Colonic mucosa (tissue), 4 donors: Measurements from ENCODE around the gene CRNKL1. TPM values are rescaled to one million over a fixed set of nuclear protein-coding genes. Genes with fewer than 3 reads are reported as not detected.

Experiments
- DNase-seq: peaks from one replicate; pipeline ENCODE4 v3.0.0-alpha.2; 2020
- H3K27ac ChIP-seq: fragments of 200-600 bp; one replicate; pipeline ENCODE4 v1.8.0; 2021
- H3K27me3 ChIP-seq: fragments of 200-600 bp; one replicate; pipeline ENCODE4 v1.8.0; 2021
- H3K36me3 ChIP-seq: fragments of 200-600 bp; one replicate; pipeline ENCODE4 v1.8.0; 2021
- H3K4me1 ChIP-seq: fragments of 200-600 bp; one replicate; pipeline ENCODE4 v1.8.0; 2021; ENCODE audit warnings: mild to moderate bottlenecking
- H3K4me3 ChIP-seq: fragments of 200-600 bp; one replicate; pipeline ENCODE4 v1.8.0; 2021
- H3K9ac ChIP-seq, 2 donors: one replicate each; pipeline ENCODE4 v1.7.0; 2013; ENCODE audit warnings: control low read depth in 2 of 2, low read depth in 2 of 2, low read length in 2 of 2
- H3K9me3 ChIP-seq: fragments of 200-600 bp; one replicate; pipeline ENCODE4 v1.8.0; 2021
- intact Hi-C: fragments of 100-400 bp; cut with DNase I; formaldehyde crosslinking; loops from one replicate; pipeline ENCODE4 v1.14.1; 2022
- total RNA-seq, 2 donors: library from RNA; stranded (reverse); fragmentation: NEBNext Ultra II Directional in 1 of 2; extraction: Animal tissue kit (Norgen Biotek cat#: 25700) in 1 of 2; gene quantifications; one replicate each; pipeline ENCODE4 v1.2.1, GENCODE V29; 2021
- TF ChIP-seq, protein P1 (sequence below): fragments of 200-600 bp; IDR thresholded peaks from one replicate; pipeline ENCODE4 v1.8.0; 2022; ENCODE audit warnings: antibody characterized with exemption, mild to moderate bottlenecking
- donor health status: healthy.
- donor health status: DM: no; HTN: no; CAD: no.
- donor health status: DM: no; HTN: no; CAD: no.

CRNKL1 gene
- total RNA-seq, 2 donors from 2014 or later: 21.4 to 25.8 TPM

DNA sequence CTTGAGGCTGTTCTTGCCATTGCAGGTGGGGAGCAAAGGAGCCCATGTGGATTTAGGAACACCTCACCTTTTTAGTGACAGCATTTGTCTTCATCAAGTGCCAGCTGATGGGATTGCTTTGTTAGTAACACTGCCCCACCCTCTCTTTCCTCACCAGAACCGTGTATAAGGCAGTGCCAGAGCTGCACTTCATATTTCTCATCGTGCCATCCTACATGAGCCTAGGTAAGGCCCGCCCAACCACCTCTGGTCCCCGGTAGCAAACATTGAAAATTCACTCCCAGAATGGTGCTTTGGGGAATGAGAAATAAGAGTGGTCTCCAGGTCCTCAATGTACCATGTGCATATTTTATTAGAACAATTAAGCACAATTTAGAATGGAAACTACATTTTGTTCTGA, 22.8 kb upstream of the CRNKL1 start:
- no peaks in the 10 kb centered on the region for H3K36me3 ChIP-seq

DNA sequence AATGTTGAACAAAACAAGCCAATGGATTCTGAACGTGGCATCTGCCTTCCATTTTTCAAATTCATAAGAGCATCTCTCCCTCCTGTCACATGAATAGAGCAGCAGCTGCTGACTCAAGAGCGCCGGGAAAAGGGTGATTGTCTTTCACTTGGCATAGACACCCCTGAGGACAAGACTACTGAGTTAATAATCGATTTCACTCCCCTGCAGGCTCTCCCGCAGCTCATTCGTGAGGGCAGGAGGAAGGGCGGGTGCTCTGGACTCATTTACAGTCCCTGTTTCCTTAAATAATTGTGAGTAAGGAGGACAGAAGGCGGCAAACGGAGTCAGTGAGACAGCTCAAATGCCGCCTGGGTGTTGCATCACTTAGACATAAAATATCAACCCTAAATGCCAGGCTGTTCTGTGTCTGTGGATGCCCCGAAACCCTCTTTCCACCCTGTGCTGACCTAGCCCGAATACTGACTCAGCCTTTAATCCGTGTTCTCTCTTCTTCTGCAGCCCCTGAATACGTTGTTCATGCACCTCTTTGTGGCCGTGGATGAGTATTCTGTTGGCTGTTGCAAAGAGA, 21.6 kb upstream of the CRNKL1 start:
- TF ChIP-seq, protein P1, sequence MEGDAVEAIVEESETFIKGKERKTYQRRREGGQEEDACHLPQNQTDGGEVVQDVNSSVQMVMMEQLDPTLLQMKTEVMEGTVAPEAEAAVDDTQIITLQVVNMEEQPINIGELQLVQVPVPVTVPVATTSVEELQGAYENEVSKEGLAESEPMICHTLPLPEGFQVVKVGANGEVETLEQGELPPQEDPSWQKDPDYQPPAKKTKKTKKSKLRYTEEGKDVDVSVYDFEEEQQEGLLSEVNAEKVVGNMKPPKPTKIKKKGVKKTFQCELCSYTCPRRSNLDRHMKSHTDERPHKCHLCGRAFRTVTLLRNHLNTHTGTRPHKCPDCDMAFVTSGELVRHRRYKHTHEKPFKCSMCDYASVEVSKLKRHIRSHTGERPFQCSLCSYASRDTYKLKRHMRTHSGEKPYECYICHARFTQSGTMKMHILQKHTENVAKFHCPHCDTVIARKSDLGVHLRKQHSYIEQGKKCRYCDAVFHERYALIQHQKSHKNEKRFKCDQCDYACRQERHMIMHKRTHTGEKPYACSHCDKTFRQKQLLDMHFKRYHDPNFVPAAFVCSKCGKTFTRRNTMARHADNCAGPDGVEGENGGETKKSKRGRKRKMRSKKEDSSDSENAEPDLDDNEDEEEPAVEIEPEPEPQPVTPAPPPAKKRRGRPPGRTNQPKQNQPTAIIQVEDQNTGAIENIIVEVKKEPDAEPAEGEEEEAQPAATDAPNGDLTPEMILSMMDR: no peak
- H3K27me3 ChIP-seq: no peaks in the 10 kb centered on the region
- no peak overlapping the region for H3K27ac ChIP-seq
- no peak overlapping the region for H3K9ac ChIP-seq
- H3K36me3 ChIP-seq: no peaks in the 10 kb centered on the region
- H3K4me1 ChIP-seq: no peaks in the 10 kb centered on the region
- H3K9me3 ChIP-seq: no peaks in the 10 kb centered on the region
- intact Hi-C loops: no loop called here
- H3K4me3 ChIP-seq: no peak overlapping the region
- DNase-seq: no peak

More for the DNA sequence above, 22.8 kb upstream of the CRNKL1 start:
- Histone ChIP-seq H3K27me3 (no peaks in the 10 kb centered on the region), H3K4me1 (no peaks in the 10 kb centered on the region), H3K9ac (no peak overlapping the region), H3K27ac (no peak overlapping the region), H3K4me3 (no peak overlapping the region), H3K9me3 (no peaks in the 10 kb centered on the region)
- TF ChIP-seq, protein P1: no peak
- intact Hi-C loops: no loop called here
- no peak for DNase-seq

DNA sequence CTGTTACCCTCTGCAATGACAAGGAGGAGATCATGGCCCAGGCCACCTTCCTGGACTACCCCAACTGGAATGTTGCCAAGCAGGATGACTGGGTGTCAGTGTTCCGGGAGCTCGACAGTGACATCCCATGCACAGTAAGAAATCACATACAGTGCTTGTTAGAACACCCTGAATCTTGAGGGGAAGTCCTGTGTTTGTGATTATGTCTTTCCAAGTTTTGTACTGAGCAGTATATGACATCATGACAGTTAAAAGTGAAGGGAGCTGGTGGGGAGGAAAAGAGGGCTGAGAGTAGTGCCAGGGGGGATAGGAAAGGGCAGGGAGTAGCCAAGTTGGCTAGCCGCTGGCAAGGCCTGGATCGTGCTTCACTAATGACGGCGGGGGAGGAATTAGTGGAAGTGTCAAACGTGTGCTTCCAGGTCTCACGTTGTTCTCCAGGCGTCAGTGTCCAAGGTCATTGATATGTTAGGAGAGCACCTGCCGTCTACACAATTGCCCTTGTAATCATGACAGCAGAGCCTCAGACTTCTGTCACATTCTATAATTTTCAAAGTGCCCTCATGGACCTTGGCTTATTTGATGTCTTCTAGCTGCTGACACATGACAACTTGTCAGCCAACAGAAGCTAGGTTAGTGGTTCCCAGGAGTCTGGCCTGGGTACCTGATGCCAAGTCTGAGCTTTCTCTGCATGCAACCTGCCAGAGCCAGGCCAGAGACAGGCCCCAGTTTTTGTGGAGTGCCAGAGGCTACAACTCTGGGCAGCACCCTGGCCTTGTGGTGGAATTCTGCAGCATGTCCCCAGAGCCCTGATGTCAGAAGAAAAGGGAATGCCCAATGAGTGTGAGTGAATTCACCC, 18.8 kb upstream of the CRNKL1 start:
- no peaks in the 10 kb centered on the region for H3K27me3 ChIP-seq
- intact Hi-C loops: no loop called here
- no peaks in the 10 kb centered on the region for H3K4me1 ChIP-seq
- H3K27ac ChIP-seq: no peak overlapping the region
- TF ChIP-seq, protein P1: no peak
- no peaks in the 10 kb centered on the region for H3K36me3 ChIP-seq
- no peak overlapping the region for H3K4me3 ChIP-seq
- no peak for DNase-seq
- H3K9me3 ChIP-seq: no peaks in the 10 kb centered on the region
- no peak overlapping the region for H3K9ac ChIP-seq

DNA sequence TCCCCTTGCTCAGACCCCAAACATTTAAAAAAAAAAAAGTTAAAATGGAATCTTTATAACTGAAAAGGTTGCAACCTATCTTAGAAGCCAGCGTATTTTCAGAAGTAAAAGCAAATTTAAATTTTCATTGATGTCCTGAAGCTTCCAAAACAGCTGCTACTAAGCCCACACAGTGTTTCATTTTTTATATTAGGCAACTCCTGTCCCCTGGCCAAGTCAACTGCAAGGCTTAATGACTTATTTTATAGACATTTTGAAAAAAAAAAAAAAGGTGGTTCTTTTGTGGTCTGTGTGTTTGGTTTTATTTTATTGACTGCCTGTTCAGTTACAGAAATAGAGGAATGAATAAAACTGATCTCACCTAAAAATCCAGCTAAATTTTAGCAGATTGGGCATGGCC, 13.1 kb upstream of the CRNKL1 start:
- TF ChIP-seq, protein P1: no peak
- no peak overlapping the region for H3K4me3 ChIP-seq
- intact Hi-C loops: no loop called here
- H3K4me1 ChIP-seq: no peaks in the 10 kb centered on the region
- no peak overlapping the region for H3K27ac ChIP-seq
- H3K36me3 ChIP-seq: no peaks in the 10 kb centered on the region
- no peak for DNase-seq
- no peak overlapping the region for H3K9ac ChIP-seq
- H3K27me3 ChIP-seq: no peaks in the 10 kb centered on the region
- no peaks in the 10 kb centered on the region for H3K9me3 ChIP-seq

DNA sequence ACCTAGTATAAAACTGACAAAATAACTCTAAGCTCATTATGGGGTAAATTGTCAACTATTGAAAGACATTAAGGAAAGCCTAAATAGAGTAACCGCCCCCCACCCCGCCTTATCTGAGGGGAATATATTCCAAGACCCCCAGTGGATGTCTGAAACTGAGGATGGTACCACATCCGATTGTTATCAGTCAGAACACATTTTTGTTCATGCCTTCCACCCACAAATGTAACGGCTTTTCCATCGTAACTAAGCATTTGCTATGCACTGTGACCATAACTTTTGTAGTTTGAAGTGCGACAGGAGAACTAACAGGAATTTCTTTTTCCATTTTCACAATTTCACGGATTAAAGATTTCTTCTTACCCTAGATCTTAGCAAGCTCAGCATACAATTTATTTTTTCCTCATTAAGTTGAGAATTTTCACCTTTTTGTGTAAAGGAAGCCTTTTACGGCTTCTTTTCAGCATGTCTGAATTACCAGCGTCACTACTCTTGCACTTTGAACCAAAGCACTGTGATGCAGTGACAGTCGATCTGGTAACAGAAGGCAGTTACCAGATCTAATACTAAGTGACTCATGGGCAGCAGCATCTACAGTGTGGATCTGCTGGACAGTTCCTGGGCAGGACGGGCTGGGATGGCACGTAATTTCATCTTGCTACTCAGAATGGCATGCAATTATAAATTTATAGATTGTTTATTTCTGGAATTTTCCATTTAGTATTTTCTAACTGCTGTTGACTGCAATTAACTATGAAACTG, 11.9 kb upstream of the CRNKL1 start:
- no peak for DNase-seq
- intact Hi-C loops: no loop called here
- H3K9ac ChIP-seq: no peak overlapping the region

More for the DNA sequence above, 11.9 kb upstream of the CRNKL1 start:
- Histone ChIP-seq H3K27ac (no peak overlapping the region), H3K36me3 (no peaks in the 10 kb centered on the region), H3K9me3 (no peaks in the 10 kb centered on the region), H3K27me3 (no peaks in the 10 kb centered on the region), H3K4me1 (no peaks in the 10 kb centered on the region), H3K4me3 (no peak overlapping the region)
- TF ChIP-seq, protein P1: no peak
